ENCODE measurements around the gene STXBP2. TPM values are rescaled to one million over a fixed set of nuclear protein-coding genes. Genes with fewer than 3 reads are reported as not detected.
A peak's percentile ranks its signal among the peaks of the same experiment; 100 is the strongest.

Gene STXBP2
- 10 to 100 TPM in 1 of 4 donors, 1 to 10 TPM in 3; 6.8 to 12.1 (median 9.2) TPM for total RNA-seq
- polyA plus RNA-seq = 5.0 TPM
- long read RNA-seq, donor 1, transcript STXBP2-201 (19 exons, 1,876 nt) = major isoform, 10 of 18 reads
- long read RNA-seq, donor 1, partial matches to known transcripts = 3 of 18 reads
- long read RNA-seq, donor 1, other reads (novel, unspliced or antisense) = 5 of 18 reads
- long read RNA-seq, donor 2, transcript STXBP2-201 (19 exons, 1,876 nt) = major isoform, 6 of 7 reads
- long read RNA-seq, donor 2, partial matches to known transcripts = 0 of 7 reads
- long read RNA-seq, donor 2, other reads (novel, unspliced or antisense) = 1 of 7 reads
- long read RNA-seq, donor 3, transcript STXBP2-201 (19 exons, 1,876 nt) = major isoform, 14 of 19 reads
- long read RNA-seq, donor 3, partial matches to known transcripts = 1 of 19 reads
- long read RNA-seq, donor 3, other reads (novel, unspliced or antisense) = 4 of 19 reads
- long read RNA-seq, donor 4, transcript STXBP2-201 (19 exons, 1,876 nt) = major isoform, 7 of 9 reads
- long read RNA-seq, donor 4, partial matches to known transcripts = 0 of 9 reads
- long read RNA-seq, donor 4, other reads (novel, unspliced or antisense) = 2 of 9 reads

DNA sequence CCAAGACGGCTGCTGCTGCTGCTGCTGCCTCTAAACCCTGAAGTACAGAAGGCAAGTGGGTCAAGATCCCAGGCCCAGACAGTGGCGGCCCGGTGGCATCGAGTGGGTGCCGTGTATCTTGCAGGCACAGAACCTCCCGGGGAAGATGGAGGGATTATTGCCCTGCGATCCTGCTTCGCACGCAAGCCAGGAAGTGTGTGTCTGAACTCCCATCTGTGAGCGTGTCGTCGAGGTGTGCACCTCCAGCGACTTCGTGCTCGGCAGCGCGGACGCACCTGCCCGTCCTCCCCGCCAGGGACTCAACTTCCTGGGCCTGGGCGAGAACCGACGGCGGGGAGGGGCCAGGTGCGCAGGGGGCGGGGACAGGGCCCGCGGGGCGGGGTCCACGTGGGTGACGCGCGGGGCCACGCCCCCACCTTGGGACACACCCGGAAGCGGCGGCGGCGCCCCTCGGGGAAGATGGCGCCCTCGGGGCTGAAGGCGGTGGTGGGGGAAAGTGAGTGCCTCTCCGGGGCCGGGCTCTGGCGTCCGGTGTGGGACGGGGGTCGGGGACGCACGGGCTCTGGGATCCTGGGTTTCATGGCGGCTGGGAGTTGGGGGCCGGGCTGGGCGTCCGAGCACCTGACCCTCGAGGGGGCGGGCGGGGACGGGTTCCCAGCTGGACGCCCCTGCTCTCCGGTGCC, at the start of gene STXBP2:
TSS of gene STXBP2 (plus strand) at position 420 of the 683 bp plus-strand sequence. CDS start at position 460, 40 bp downstream.
- Histone ChIP-seq H3K27ac (ENCODE audit: low read length) (no peak within 1 kb of the TSS), H3K4me3 (ENCODE audit: low read length) (peak within 1 kb of the TSS; percentile 14)

GRCh38 chr19:7589822-7590221, 47.1 kb upstream of the STXBP2 start:
- 89% methylated on average over 7 of the region's 7 CpGs for WGBS
- no peaks in the 10 kb centered on the region for H3K4me1 ChIP-seq (ENCODE audit: control insufficient read depth, insufficient read depth, low read length)
- no peaks in the 10 kb centered on the region for H3K27me3 ChIP-seq (ENCODE audit: control insufficient read depth, insufficient read depth)
- no peak for ATAC-seq
- no peak for DNase-seq
- intact Hi-C loops (cut with DNase I) = no loop called here
- no peaks in the 10 kb centered on the region for H3K9me3 ChIP-seq (ENCODE audit: control insufficient read depth, low read length)
- H3K27ac ChIP-seq (ENCODE audit: low read length) = no peak overlapping the region
- no peak overlapping the region for H3K4me3 ChIP-seq (ENCODE audit: low read length)

More for the DNA sequence above, at the start of gene STXBP2:
- Histone ChIP-seq H3K27me3 (ENCODE audit: control insufficient read depth, insufficient read depth) (no peaks in the 10 kb centered on the region), H3K4me1 (ENCODE audit: control insufficient read depth, insufficient read depth, low read length) (no peaks in the 10 kb centered on the region), H3K9me3 (ENCODE audit: control insufficient read depth, low read length) (no peaks in the 10 kb centered on the region)
- DNase-seq (peak; percentile 47 to 85 (median 85)), ATAC-seq (peak; percentile 63 to 80)
- 6% methylated on average over 61 of the region's 61 CpGs for WGBS
- intact Hi-C loops (cut with DNase I) = no loop called here

DNA sequence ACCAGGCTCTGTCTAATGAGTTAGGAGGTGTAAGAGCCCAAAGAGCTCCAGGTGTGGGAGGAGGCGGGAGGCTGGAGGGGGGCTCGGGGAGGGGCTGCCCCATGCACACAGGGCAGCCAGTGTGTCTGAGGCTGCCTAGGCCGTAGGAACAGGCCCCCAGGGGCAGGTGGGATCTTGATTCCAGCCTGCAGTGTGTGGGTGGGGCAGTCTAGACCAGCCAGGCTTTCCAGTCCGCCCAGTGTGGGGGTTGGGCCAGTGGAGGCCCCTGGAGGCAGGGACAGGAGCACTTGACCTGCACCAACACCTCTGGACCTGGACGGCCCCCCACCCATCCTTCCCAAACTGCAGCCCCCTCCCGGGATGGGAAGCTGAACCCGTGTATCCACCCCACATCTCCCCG, 46.7 kb upstream of the STXBP2 start:
- DNase-seq (no peak), ATAC-seq (no peak)
- Histone ChIP-seq H3K27ac (ENCODE audit: low read length) (no peak overlapping the region), H3K4me3 (ENCODE audit: low read length) (no peak overlapping the region), H3K4me1 (ENCODE audit: control insufficient read depth, insufficient read depth, low read length) (no peaks in the 10 kb centered on the region), H3K27me3 (ENCODE audit: control insufficient read depth, insufficient read depth) (no peaks in the 10 kb centered on the region), H3K9me3 (ENCODE audit: control insufficient read depth, low read length) (no peaks in the 10 kb centered on the region)
- intact Hi-C loops (cut with DNase I) = no loop called here
- WGBS = 58% methylated on average over 8 of the region's 8 CpGs

DNA sequence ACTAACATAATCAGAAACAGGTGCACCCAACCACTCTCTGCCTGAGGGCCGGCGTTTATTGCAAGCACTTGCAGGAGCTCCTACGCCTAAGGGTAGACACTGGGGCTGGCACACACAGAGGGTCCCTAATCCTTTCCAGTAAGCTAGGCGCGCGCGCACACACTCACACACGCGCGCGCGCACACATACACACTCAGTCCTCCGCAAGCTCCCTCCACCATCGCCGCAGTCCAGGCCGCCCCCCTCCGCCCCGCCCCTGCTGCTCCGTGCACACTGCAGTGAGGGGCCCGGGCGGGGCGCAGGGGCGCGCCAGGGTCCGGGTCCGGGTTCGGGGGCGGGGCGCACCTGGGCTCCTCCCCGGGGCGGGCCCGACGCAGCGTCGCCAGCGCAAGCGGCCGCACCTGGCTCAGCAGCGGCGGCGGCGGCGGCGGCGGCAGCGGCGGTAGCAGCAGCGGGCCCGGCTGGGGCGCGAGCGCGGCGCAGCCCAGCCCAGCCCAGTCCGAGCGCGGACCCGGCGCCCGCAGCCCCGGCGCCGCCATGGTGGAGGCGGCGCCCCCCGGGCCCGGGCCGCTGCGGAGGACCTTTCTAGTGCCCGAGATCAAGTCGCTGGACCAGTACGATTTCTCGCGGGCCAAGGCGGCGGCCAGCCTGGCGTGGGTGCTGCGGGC, 41.3 kb upstream of the STXBP2 start, which contains the start of gene CAMSAP3:
TSS of gene CAMSAP3 (plus strand) at position 398 of the 668 bp plus-strand sequence. CDS start at position 538, 140 bp downstream.
- DNase-seq (no peak), ATAC-seq (peak; percentile 42 to 47)
- H3K9me3 ChIP-seq (ENCODE audit: control insufficient read depth, low read length) = no peaks in the 10 kb centered on the region
- under 1% methylated on average over 78 of the region's 78 CpGs for WGBS
- H3K4me3 ChIP-seq (ENCODE audit: low read length) = peak within 1 kb of the TSS; percentile 57
- H3K27me3 ChIP-seq (ENCODE audit: control insufficient read depth, insufficient read depth) = no peaks in the 10 kb centered on the region
- intact Hi-C loops (cut with DNase I) = no loop called here
- no peak within 1 kb of the TSS for H3K27ac ChIP-seq (ENCODE audit: low read length)
- H3K4me1 ChIP-seq (ENCODE audit: control insufficient read depth, insufficient read depth, low read length) = no peaks in the 10 kb centered on the region

GRCh38 chr19:7596211-7596937, 40.5 kb upstream of the STXBP2 start:
- Histone ChIP-seq H3K27ac (ENCODE audit: low read length) (no peak overlapping the region), H3K27me3 (ENCODE audit: control insufficient read depth, insufficient read depth) (no peaks in the 10 kb centered on the region), H3K4me3 (ENCODE audit: low read length) (peak overlapping the region; percentile 57), H3K9me3 (ENCODE audit: control insufficient read depth, low read length) (no peaks in the 10 kb centered on the region), H3K4me1 (ENCODE audit: control insufficient read depth, insufficient read depth, low read length) (no peaks in the 10 kb centered on the region)
- 3% methylated on average over 70 of the region's 70 CpGs for WGBS
- no peak for ATAC-seq
- intact Hi-C loops (cut with DNase I) = no loop called here
- no peak for DNase-seq

GRCh38 chr19:7597689-7598088, 39.2 kb upstream of the STXBP2 start:
- intact Hi-C loops (cut with DNase I) = no loop called here

GRCh38 chr19:7598180-7598579, 38.7 kb upstream of the STXBP2 start:
- no peak for ATAC-seq
- Histone ChIP-seq H3K4me1 (ENCODE audit: control insufficient read depth, insufficient read depth, low read length) (no peaks in the 10 kb centered on the region), H3K27me3 (ENCODE audit: control insufficient read depth, insufficient read depth) (no peaks in the 10 kb centered on the region), H3K4me3 (ENCODE audit: low read length) (no peak overlapping the region), H3K9me3 (ENCODE audit: control insufficient read depth, low read length) (no peaks in the 10 kb centered on the region), H3K27ac (ENCODE audit: low read length) (no peak overlapping the region)
- intact Hi-C loops (cut with DNase I) = no loop called here
- no peak for DNase-seq
- 63% methylated on average over 6 of the region's 6 CpGs for WGBS

More at GRCh38 chr19:7597689-7598088, 39.2 kb upstream of the STXBP2 start:
- 70% methylated on average over 9 of the region's 9 CpGs for WGBS
- no peak overlapping the region for H3K4me3 ChIP-seq (ENCODE audit: low read length)
- no peaks in the 10 kb centered on the region for H3K9me3 ChIP-seq (ENCODE audit: control insufficient read depth, low read length)
- no peak overlapping the region for H3K27ac ChIP-seq (ENCODE audit: low read length)
- H3K4me1 ChIP-seq (ENCODE audit: control insufficient read depth, insufficient read depth, low read length) = no peaks in the 10 kb centered on the region
- DNase-seq (no peak), ATAC-seq (no peak)
- H3K27me3 ChIP-seq (ENCODE audit: control insufficient read depth, insufficient read depth) = no peaks in the 10 kb centered on the region

DNA sequence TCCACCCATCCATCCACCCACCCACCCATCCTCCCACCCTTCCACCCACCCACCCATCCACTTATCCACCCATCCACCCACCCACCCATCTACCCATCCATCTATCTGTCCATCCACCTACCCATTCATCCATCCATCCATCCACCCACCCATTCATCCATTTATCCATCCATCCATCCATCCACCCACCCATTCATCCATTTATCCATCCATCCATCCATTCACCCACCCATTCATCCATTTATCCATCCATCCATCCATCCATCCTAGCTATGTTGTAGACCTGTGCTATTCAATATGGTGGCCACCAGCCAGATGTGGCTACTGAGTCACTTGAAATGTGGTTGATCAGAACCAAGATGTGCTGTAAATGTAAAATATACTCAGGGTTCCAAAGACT, 36.2 kb upstream of the STXBP2 start:
- no peak overlapping the region for H3K4me3 ChIP-seq (ENCODE audit: low read length)
- no peaks in the 10 kb centered on the region for H3K4me1 ChIP-seq (ENCODE audit: control insufficient read depth, insufficient read depth, low read length)
- H3K27me3 ChIP-seq (ENCODE audit: control insufficient read depth, insufficient read depth) = no peaks in the 10 kb centered on the region
- intact Hi-C loops (cut with DNase I) = no loop called here
- ATAC-seq (no peak), DNase-seq (no peak)
- no peaks in the 10 kb centered on the region for H3K9me3 ChIP-seq (ENCODE audit: control insufficient read depth, low read length)
- no peak overlapping the region for H3K27ac ChIP-seq (ENCODE audit: low read length)

DNA sequence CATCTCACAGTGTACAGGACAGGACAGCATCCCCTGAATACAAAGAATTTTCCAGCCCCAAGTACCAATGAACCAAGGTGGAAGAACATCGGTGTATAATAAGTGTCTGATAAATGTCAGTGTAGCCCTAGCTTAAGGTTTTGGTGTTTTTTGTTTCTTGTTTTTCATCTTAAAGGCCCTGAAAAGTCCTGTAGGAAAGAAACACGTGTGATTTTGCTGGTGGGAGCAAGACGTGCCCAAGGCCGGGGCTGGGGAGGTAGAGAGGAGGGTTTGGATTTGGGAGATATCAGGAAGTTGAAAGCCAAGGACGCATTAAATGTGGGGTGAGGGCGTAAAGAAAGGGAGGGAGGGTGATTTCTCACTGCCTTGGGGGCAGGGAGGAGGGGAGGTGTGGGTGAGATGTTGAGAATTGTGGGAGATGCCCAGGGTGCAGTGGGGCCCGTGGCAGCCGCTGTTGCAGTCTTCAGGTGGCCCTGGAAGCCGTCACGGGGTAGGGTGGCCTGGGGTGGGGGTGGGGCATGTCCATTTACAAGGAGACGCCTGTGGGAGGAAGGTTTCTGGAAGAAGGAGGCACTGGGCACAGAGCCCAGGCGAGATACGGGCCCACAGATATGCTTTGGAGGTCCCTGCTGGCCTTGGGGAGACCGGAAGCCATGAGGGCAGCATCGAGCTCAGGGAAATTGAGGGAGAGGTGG, 34.5 kb upstream of the STXBP2 start:
- Histone ChIP-seq H3K4me1 (ENCODE audit: control insufficient read depth, insufficient read depth, low read length) (no peaks in the 10 kb centered on the region), H3K27ac (ENCODE audit: low read length) (no peak overlapping the region), H3K4me3 (ENCODE audit: low read length) (no peak overlapping the region), H3K9me3 (ENCODE audit: control insufficient read depth, low read length) (no peaks in the 10 kb centered on the region), H3K27me3 (ENCODE audit: control insufficient read depth, insufficient read depth) (no peaks in the 10 kb centered on the region)
- intact Hi-C loops (cut with DNase I) = no loop called here
- peak in 2 of 3 donors; percentile 49 to 78 for DNase-seq
- 32% methylated on average over 15 of the region's 15 CpGs for WGBS
- peak; percentile 39 to 57 for ATAC-seq

Measured in right cardiac atrium (tissue), 5 donors.